A673 (cell line): ENCODE results near the gene POU2F3. TPM values are rescaled to one million over a fixed set of nuclear protein-coding genes. Genes with fewer than 3 reads are reported as not detected.
A peak's percentile ranks its signal among the peaks of the same experiment; 100 is the strongest.

Experiments used
- BruUV-seq: library from RNA; stranded (reverse); fragments of 400-500 nt; replicated peaks from 2 replicates; lab custom pipeline; 2021; lab: Mats Ljungman, UMichigan
- CTCF ChIA-PET: fragments of 300-600 bp; sonication (Branson Sonifier 250); formaldehyde crosslinking; loops from one replicate; lab custom pipeline; 2022; ENCODE audit warnings: antibody characterized with exemption; lab: Charles Lee
- POLR2A ChIA-PET: fragments of 300-600 bp; sonication (Branson Sonifier 250); formaldehyde crosslinking; loops from one replicate; lab custom pipeline; 2022; ENCODE audit warnings: antibody characterized with exemption; ENCODE audit not compliant: low non-redundant PET; lab: Charles Lee
- DNase-seq: peaks from one replicate; pipeline ENCODE4 v3.0.0-alpha.2; 2015; ENCODE audit warnings: low spot score
- H3K27ac ChIP-seq: fragments of 200-600 bp; sonication (generic); 2 replicates; pipeline ENCODE4 v1.5.1; 2016; ENCODE audit warnings: mixed run types, low read depth, mild to moderate bottlenecking, mixed read lengths, antibody characterized with exemption, low read length; ENCODE audit not compliant: poor library complexity, severe bottlenecking
- H3K27me3 ChIP-seq: fragments of 200-600 bp; sonication (generic); replicated peaks from 2 replicates; pipeline ENCODE4 v1.6.1; 2017; ENCODE audit warnings: mixed run types, low read depth, mild to moderate bottlenecking, mixed read lengths, antibody characterized with exemption, low read length; ENCODE audit not compliant: insufficient read depth, poor library complexity
- H3K36me3 ChIP-seq: fragments of 200-600 bp; sonication (generic); 2 replicates; pipeline ENCODE4 v1.6.1; 2016; ENCODE audit warnings: mixed run types, mild to moderate bottlenecking, mixed read lengths, antibody characterized with exemption, low read length; ENCODE audit not compliant: insufficient read depth, poor library complexity, severe bottlenecking
- H3K4me1 ChIP-seq: fragments of 200-600 bp; sonication (generic); 2 replicates; pipeline ENCODE4 v1.6.1; 2017; ENCODE audit warnings: mixed run types, mild to moderate bottlenecking, mixed read lengths, antibody characterized with exemption, low read length; ENCODE audit not compliant: insufficient read depth, poor library complexity, severe bottlenecking
- H3K4me3 ChIP-seq: fragments of 200-600 bp; sonication (generic); 2 replicates; pipeline ENCODE4 v1.5.1; 2016; ENCODE audit warnings: low read depth, mixed run types, mild to moderate bottlenecking, mixed read lengths, low read length; ENCODE audit not compliant: poor library complexity, severe bottlenecking
- H3K9me3 ChIP-seq: fragments of 200-600 bp; sonication (generic); 2 replicates; pipeline ENCODE4 v1.6.1; 2016; ENCODE audit warnings: mixed run types, low read depth, mild to moderate bottlenecking, mixed read lengths, antibody characterized with exemption, low read length; ENCODE audit not compliant: poor library complexity, severe bottlenecking
- EZH2 ChIP-seq: fragments of 200-600 bp; sonication (generic); IDR thresholded peaks from 2 replicates; pipeline ENCODE4 v1.6.1; 2017; ENCODE audit warnings: borderline replicate concordance, low read depth, mild to moderate bottlenecking, mixed read lengths, antibody characterized with exemption, low read length; ENCODE audit not compliant: poor library complexity, severe bottlenecking
- intact Hi-C: fragments of 100-400 bp; cut with micrococcal nuclease; formaldehyde crosslinking; loops from one replicate; pipeline ENCODE4 v1.10.0; 2022; ENCODE audit not compliant: unreplicated experiment
- total RNA-seq: library from RNA; stranded (reverse); gene quantifications from 2 replicates; pipeline ENCODE4 v1.2.3, GENCODE V29; 2021
- TF ChIP-seq, protein P1 (sequence below): fragments of 300-800, 200-600 bp; sonication (generic); conservative IDR thresholded peaks from 2 replicates; pipeline ENCODE4 v1.5.1; 2017; ENCODE audit warnings: low read depth, mild to moderate bottlenecking, antibody characterized with exemption, low read length, moderate library complexity, mixed read lengths

POU2F3 gene
- total RNA-seq, 1 experiment from 2014 or later = not detected

DNA sequence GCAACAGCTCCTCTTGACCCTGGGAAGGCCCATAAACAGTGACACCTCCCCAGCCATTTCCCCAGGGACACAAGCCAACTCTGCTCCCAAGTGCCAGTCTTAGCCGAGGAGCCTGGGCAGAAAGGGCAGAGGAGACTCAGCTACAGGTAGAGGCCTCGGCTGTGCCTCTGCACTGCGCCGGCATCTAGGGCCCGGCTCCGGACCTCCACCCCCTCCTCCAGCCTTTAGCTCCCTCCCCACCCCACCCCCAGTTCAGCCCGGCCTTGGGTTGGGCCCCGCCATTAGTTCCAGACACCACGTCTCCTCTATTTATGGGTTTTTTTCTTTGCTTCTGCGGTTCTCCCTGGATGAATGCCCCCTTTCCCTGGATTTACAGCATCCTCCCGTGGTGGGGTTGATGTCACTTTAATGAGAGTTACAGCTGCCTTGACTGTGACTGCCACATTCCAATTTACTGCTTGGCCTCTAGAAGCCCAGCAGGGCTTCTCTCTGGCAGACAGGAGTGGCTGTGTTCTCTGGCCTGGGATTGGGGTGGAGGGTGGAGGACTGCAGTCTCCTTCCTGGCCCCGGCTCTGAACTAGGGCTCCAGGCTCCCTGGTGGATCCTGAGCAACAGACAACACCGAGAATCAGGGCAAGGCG, 42.6 kb upstream of the POU2F3 start:
- ChIA-PET CTCF (interaction anchor here (0.5 kb wide), 1 partner anchor 296 kb away, joined by 3 read pairs; no protein-coding TSS in a partner anchor), POLR2A (interaction anchor here (0.5 kb wide), 1 partner anchor 103 kb away, joined by 4 read pairs; no protein-coding TSS in a partner anchor)
- TF ChIP-seq, protein P1, sequence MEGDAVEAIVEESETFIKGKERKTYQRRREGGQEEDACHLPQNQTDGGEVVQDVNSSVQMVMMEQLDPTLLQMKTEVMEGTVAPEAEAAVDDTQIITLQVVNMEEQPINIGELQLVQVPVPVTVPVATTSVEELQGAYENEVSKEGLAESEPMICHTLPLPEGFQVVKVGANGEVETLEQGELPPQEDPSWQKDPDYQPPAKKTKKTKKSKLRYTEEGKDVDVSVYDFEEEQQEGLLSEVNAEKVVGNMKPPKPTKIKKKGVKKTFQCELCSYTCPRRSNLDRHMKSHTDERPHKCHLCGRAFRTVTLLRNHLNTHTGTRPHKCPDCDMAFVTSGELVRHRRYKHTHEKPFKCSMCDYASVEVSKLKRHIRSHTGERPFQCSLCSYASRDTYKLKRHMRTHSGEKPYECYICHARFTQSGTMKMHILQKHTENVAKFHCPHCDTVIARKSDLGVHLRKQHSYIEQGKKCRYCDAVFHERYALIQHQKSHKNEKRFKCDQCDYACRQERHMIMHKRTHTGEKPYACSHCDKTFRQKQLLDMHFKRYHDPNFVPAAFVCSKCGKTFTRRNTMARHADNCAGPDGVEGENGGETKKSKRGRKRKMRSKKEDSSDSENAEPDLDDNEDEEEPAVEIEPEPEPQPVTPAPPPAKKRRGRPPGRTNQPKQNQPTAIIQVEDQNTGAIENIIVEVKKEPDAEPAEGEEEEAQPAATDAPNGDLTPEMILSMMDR = no peak
- no peak for TF ChIP-seq EZH2
- no peaks in the 10 kb centered on the region for H3K9me3 ChIP-seq
- intact Hi-C loops = no loop called here
- no peak overlapping the region for H3K4me3 ChIP-seq
- no peak overlapping the region for H3K27ac ChIP-seq
- H3K36me3 ChIP-seq = no peaks in the 10 kb centered on the region
- DNase-seq = peak; percentile 71
- BruUV-seq = no TSS peak
- H3K27me3 ChIP-seq = no peaks in the 10 kb centered on the region
- peaks cover 17% of the 10 kb centered on the region for H3K4me1 ChIP-seq

DNA sequence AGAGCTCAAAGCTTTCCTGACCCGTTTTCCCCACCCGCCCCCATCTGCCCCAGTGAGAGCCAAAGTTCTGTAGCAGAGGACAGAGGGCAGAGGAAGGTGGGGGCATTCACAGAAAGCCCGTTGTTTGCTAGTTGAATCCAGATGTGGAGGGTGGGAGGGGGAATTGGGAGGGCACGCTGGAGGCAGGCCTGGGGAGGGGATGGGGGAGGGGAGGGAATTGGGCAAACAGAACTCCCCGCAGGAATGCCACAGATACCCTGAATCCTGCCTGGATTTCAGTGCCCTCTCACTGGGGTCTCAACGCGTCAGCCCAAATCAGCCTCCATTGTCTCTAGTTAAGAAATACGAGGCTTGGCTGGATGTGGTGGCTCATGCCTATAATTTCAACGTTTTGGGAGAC, 42.0 kb upstream of the POU2F3 start:
- no TSS peak for BruUV-seq
- intact Hi-C loops = no loop called here
- no peak overlapping the region for H3K4me3 ChIP-seq
- ChIA-PET POLR2A (no interaction called here), CTCF (no interaction called here)
- H3K36me3 ChIP-seq = no peaks in the 10 kb centered on the region
- H3K9me3 ChIP-seq = no peaks in the 10 kb centered on the region
- H3K4me1 ChIP-seq = peaks cover 17% of the 10 kb centered on the region
- DNase-seq = no peak
- H3K27ac ChIP-seq = no peak overlapping the region
- H3K27me3 ChIP-seq = no peaks in the 10 kb centered on the region
- TF ChIP-seq EZH2 = no peak
- TF ChIP-seq, protein P1 = no peak

DNA sequence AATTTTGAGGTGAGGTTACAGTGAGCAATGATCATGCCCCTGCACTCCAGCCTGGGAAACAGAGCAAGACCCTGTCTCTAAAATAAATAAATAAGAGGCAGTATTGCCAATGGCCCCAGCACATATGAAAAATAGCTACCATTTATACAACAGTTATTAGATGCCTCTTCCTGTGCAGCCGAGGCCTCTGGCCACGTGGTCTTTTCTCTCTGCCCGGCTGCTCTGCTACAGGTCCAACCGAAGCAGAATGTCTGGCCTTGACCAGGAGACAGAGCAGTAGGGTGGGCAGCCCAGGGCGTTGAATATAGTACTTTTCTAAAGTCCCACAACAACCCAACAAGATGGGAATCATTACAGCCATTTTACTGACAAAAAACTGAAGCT, 41.5 kb upstream of the POU2F3 start:
- ChIA-PET CTCF (no interaction called here), POLR2A (no interaction called here)
- intact Hi-C loops = no loop called here
- Histone ChIP-seq H3K27ac (no peak overlapping the region), H3K9me3 (no peaks in the 10 kb centered on the region), H3K4me3 (no peak overlapping the region), H3K4me1 (peaks cover 17% of the 10 kb centered on the region), H3K27me3 (no peaks in the 10 kb centered on the region), H3K36me3 (no peaks in the 10 kb centered on the region)
- TF ChIP-seq EZH2 = no peak
- TF ChIP-seq, protein P1 = no peak
- BruUV-seq = no TSS peak
- no peak for DNase-seq
